Measurements from ENCODE around the gene CCDC187.

DNA sequence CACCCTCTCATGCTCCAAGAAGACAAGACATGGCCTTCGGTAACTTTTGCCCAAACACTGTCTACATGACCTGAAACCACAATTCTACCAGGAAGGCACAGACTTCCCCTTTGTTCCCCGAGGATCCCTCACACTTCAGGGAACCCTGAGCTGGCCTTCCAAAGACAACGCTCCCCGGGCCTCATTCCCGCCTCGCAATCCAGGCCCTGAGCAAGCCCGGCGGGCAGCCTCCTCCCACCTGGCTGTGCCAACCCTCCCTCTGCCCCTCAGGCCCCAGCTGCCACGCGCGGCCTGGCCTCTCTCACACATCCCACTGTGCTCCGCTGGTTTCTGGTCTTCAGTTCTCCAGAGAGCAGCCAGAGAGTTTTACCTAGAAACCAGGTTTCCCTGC lies 65.6 kb downstream of the CCDC187 start:
- TF ChIP-seq POLR2A (IDR thresholded peaks at IDR 0.05) (no peak), CTCF (IDR thresholded peaks at IDR 0.05) (no peak), POLR2AphosphoS5 (IDR thresholded peaks at IDR 0.05) (no peak)
